ENCODE data around the gene ANKS1B. TPM values are rescaled to one million over a fixed set of nuclear protein-coding genes. Genes with fewer than 3 reads are reported as not detected.

Gene ANKS1B
- polyA plus RNA-seq, 3 donors, result not detected

- no peaks in the 10 kb centered on the region for H3K9me3 ChIP-seq (replicated peaks in 1 of 2; ENCODE audit: control insufficient read depth in 1 of 2, insufficient read depth in 1 of 2, low read length in 2 of 2)
- no peak overlapping the region for H3K9ac ChIP-seq (ENCODE audit: insufficient read depth, low read length, poor library complexity, severe bottlenecking)
- H4K20me1 ChIP-seq (ENCODE audit: insufficient read depth, low read length), result no peaks in the 10 kb centered on the region
- no peaks in the 10 kb centered on the region for H3K79me2 ChIP-seq (ENCODE audit: insufficient read depth, low read length)
- no peak overlapping the region for H3K27ac ChIP-seq (ENCODE audit: low read depth in 1 of 2, low read length in 2 of 2)
- TF ChIP-seq CTCF (IDR thresholded peaks at IDR 0.05), result no peak
- H3K4me1 ChIP-seq (ENCODE audit: control insufficient read depth in 1 of 2, insufficient read depth in 2 of 2, low read length in 2 of 2), result no peaks in the 10 kb centered on the region
- no peaks in the 10 kb centered on the region for H3K36me3 Mint-ChIP-seq
- peaks cover 8 to 15% (median 8%) of the 10 kb centered on the region in 3 donors for H3K27me3 Mint-ChIP-seq (ENCODE audit: low read depth in 3 of 3)
- H3K36me3 ChIP-seq (replicated peaks in 1 of 2; ENCODE audit: control insufficient read depth in 1 of 2, insufficient read depth in 2 of 2, low read length in 2 of 2), result no peaks in the 10 kb centered on the region
- H3K4me1 Mint-ChIP-seq, result no peaks in the 10 kb centered on the region
- peaks cover 0 to 3% of the 10 kb centered on the region in 2 donors for H3K27me3 ChIP-seq (ENCODE audit: control insufficient read depth in 2 of 2, insufficient read depth in 2 of 2, low read length in 2 of 2)
- peaks cover 0 to 5% (median 0%) of the 10 kb centered on the region in 7 donors for H3K9me3 Mint-ChIP-seq
- H2AFZ ChIP-seq (ENCODE audit: insufficient read depth, low read depth, low read length, poor library complexity, severe bottlenecking), result no peak overlapping the region
- H3K4me3 Mint-ChIP-seq, result no peak overlapping the region
- no peak overlapping the region for H3K4me2 ChIP-seq (replicated peaks; ENCODE audit: extremely low read depth, low read length, poor library complexity, severe bottlenecking)
- no peak for DNase-seq
- no peak overlapping the region for H3K27ac Mint-ChIP-seq
- no peak overlapping the region for H3K4me3 ChIP-seq (replicated peaks in 1 of 3; ENCODE audit: low read depth in 2 of 3, low read length in 3 of 3)
- 83% methylated on average over 1 of the region's 4 CpGs for WGBS (ENCODE audit: insufficient coverage)
- intact Hi-C loops (cut with micrococcal nuclease), result no loop called here
These were observed 1204.5 kb downstream of the ANKS1B start for GRCh38 chr12:98780261-98780660.

GRCh38 chr12:98772818-98773217, 1211.9 kb downstream of the ANKS1B start:
- TF ChIP-seq CTCF (IDR thresholded peaks at IDR 0.05), result no peak
- intact Hi-C loops (cut with micrococcal nuclease), result no loop called here
- no peak overlapping the region for H3K4me3 Mint-ChIP-seq

More at GRCh38 chr12:98772818-98773217, 1211.9 kb downstream of the ANKS1B start:
- Mint-ChIP-seq H3K27me3 (ENCODE audit: low read depth in 3 of 3) (peaks cover 0 to 5% (median 2%) of the 10 kb centered on the region in 3 donors), H3K36me3 (no peaks in the 10 kb centered on the region), H3K9me3 (peaks cover 0 to 6% (median 2%) of the 10 kb centered on the region in 7 donors), H3K27ac (no peak overlapping the region), H3K4me1 (no peaks in the 10 kb centered on the region)
- H3K27me3 ChIP-seq (ENCODE audit: control insufficient read depth in 2 of 2, insufficient read depth in 2 of 2, low read length in 2 of 2), result no peaks in the 10 kb centered on the region
- no peak overlapping the region for H2AFZ ChIP-seq (ENCODE audit: insufficient read depth, low read depth, low read length, poor library complexity, severe bottlenecking)
- no peaks in the 10 kb centered on the region for H4K20me1 ChIP-seq (ENCODE audit: insufficient read depth, low read length)
- no peaks in the 10 kb centered on the region for H3K36me3 ChIP-seq (replicated peaks in 1 of 2; ENCODE audit: control insufficient read depth in 1 of 2, insufficient read depth in 2 of 2, low read length in 2 of 2)
- DNase-seq, result no peak
- H3K27ac ChIP-seq (ENCODE audit: low read depth in 1 of 2, low read length in 2 of 2), result no peak overlapping the region
- H3K4me2 ChIP-seq (replicated peaks; ENCODE audit: extremely low read depth, low read length, poor library complexity, severe bottlenecking), result no peak overlapping the region
- no peaks in the 10 kb centered on the region for H3K4me1 ChIP-seq (ENCODE audit: control insufficient read depth in 1 of 2, insufficient read depth in 2 of 2, low read length in 2 of 2)
- H3K4me3 ChIP-seq (replicated peaks in 1 of 3; ENCODE audit: low read depth in 2 of 3, low read length in 3 of 3), result no peak overlapping the region
- H3K9me3 ChIP-seq (replicated peaks in 1 of 2; ENCODE audit: control insufficient read depth in 1 of 2, insufficient read depth in 1 of 2, low read length in 2 of 2), result peaks cover 0 to 4% of the 10 kb centered on the region in 2 donors
- WGBS (ENCODE audit: insufficient coverage), result 100% methylated on average over 1 of the region's 3 CpGs
- no peak overlapping the region for H3K9ac ChIP-seq (ENCODE audit: insufficient read depth, low read length, poor library complexity, severe bottlenecking)
- H3K79me2 ChIP-seq (ENCODE audit: insufficient read depth, low read length), result no peaks in the 10 kb centered on the region

Measured in CD14-positive monocyte (primary cell).